A549 treated with CORT108297 at 1 μM for 4 hours (cell line): ENCODE results near the gene ALS2CL. TPM values are rescaled to one million over a fixed set of nuclear protein-coding genes. Genes with fewer than 3 reads are reported as not detected.

ENCODE experiments used
- total RNA-seq: library from RNA; stranded (reverse); fragments of 200-300 nt; extraction: Qiagen RNA extraction; gene quantifications from 5 replicates; pipeline ENCODE4 v1.2.3, GENCODE V29; 2022

The ALS2CL gene, protein sequence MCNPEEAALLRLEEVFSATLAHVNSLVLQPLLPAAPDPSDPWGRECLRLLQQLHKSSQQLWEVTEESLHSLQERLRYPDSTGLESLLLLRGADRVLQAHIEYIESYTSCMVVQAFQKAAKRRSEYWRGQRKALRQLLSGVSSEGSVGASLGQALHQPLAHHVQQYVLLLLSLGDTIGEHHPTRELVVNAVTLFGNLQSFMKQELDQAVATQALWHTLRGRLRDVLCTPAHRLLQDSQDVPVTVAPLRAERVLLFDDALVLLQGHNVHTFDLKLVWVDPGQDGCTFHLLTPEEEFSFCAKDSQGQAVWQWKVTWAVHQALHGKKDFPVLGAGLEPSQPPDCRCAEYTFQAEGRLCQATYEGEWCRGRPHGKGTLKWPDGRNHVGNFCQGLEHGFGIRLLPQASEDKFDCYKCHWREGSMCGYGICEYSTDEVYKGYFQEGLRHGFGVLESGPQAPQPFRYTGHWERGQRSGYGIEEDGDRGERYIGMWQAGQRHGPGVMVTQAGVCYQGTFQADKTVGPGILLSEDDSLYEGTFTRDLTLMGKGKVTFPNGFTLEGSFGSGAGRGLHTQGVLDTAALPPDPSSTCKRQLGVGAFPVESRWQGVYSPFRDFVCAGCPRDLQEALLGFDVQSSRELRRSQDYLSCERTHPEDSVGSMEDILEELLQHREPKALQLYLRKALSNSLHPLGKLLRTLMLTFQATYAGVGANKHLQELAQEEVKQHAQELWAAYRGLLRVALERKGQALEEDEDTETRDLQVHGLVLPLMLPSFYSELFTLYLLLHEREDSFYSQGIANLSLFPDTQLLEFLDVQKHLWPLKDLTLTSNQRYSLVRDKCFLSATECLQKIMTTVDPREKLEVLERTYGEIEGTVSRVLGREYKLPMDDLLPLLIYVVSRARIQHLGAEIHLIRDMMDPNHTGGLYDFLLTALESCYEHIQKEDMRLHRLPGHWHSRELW
- 4.9 to 8.8 TPM (median 8.5 TPM) in 5 replicates for total RNA-seq

DNA sequence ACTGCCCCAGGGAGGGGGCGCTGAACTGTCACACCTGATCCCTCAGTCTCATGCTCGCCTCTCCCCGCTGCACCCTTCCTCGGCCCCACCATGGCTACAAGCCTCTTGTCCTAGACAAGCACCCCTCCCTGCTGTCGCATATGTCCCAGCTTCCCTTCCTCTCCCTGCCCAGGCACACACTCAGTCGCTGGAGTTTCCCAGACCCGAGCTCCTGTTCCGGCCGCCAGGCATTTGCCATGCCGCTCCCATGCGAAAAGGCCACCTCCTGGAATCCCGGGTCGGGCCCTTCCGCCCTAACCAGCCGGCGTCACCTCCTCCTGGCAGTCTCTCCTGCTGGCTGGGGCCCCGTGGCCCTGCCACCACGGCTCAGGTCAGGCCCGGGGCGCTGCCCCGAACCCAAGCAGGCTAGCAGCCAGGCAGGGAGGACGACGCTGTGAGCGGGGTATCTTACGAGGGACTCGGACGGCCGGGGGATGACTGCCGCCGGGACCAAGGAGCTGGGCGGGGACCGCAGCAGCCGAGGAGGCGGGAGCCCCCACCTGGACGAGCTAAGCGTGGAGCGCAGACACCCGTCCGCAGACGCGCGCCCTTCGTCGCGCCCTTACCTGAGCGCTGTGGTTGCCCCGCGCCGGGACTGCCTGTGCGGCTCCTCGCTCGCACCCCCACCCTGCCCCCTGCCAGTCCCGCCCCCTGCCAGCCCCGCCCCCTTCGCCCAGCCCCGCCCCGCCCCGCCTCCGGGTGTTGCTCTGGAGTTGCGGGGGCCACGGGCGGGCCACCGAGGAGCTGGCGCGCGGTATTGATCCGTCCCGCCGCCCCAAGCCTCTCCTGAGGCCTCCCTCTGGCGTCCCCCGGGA, at the start of gene ALS2CL:
Gene ALS2CL, minus strand, starts transcription at position 642 of the 854 bp plus-strand sequence. CDS start 4,239 bp downstream, outside the sequence.

DNA sequence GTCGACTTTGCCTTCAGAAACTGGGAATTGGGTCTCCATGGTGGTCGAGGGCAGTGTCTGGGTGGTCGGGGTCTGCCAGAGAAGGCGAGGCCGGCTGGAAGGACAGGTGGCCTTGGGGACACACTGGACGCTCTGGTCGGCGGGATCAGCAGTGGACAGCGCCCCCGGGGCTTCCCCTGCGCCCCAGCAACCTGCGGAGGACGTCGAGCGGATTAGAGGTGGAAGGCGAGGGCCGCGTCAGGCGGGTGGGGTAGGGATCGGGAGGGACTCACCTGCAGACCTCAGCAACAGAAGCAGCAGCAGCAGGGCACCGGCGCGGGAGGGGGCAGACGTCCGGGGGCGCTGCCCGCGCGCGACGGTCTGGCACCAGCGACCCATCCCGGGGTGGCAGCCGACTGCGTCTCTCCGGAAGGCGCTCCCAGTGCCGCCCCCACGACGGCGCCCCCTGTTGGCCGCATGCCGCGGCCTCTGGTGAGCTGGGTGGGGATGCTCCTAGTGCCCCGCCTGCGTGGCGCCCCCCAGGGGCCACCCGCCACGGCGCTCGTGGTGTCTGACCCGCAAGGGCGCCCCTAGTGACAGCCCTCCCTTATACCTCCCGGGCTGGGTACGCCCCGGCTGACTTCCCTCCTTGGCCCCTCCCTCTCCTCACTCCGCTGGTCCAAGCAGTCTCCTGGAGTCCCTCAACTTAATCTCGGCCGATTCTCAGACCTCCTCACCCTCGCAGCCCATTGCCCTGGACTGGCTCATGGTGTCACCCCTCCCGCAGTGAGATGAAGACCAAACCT, 24.2 kb upstream of the ALS2CL start, which contains the start of gene PRSS50:
Gene PRSS50, minus strand, starts transcription at position 423 of the 785 bp plus-strand sequence. Its CDS starts 45 bp downstream, at position 378.

DNA sequence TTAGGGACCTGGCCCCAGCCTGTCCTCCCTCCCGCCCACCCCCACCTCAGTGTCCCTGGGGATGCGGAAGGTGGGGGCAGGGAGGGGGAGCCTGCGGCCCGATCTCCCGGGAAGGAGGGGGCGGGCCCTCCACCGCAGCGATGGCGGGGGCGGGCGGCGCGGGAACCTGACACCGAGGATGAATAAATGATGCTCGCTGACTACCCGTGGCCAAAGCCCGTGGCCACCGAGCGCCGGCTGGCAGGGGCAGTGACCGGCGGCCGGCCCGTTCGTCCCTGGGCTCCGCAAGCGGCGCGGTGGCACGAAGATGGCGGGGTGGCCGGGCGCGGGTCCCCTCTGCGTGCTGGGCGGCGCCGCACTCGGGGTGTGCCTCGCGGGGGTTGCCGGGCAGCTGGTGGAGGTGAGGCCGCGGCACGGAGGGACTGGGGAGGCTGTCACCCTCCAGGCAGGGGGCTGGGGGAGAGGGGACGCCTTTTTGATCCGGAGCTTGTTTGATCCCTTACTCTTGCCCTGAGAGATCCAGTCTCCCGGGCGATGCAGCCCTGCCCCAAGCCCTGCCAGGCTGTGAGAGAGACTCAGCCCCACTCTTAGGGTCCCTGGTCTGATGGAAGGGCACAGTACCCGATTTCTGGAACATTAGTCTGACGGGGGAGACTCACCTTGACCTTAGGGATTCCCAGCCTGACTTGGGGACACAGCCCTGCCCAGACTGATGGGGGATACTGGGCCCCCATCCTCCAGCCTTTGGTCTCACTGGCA, 7.9 kb upstream of the ALS2CL start, which contains the start of gene TMIE:
Gene TMIE, plus strand, starts transcription at position 212 of the 759 bp plus-strand sequence. Its CDS starts 96 bp downstream, at position 308.

Other genes starting within 250 kb of the ALS2CL start
- gene LTF, start 228.8 kb downstream of the ALS2CL start, total RNA-seq, result 0.15 TPM in 1 of 5 replicates, not detected in the others
- gene RTP3, start 195.7 kb downstream of the ALS2CL start, total RNA-seq, result not detected in 5 replicates
- not detected in 5 replicates for gene LRRC2, start 127.4 kb downstream of the ALS2CL start, total RNA-seq
- gene FAM240A, start 81.2 kb downstream of the ALS2CL start, total RNA-seq, result not detected in 5 replicates
- 0.08 to 0.16 TPM (median 0.14 TPM) in 5 replicates for gene TMIE, start 7.7 kb upstream of the ALS2CL start, total RNA-seq
- not detected in 5 replicates for gene PRSS50, start 24.2 kb upstream of the ALS2CL start, total RNA-seq
- gene MYL3, start 169.8 kb upstream of the ALS2CL start, total RNA-seq, result 0.12 to 0.25 TPM in 2 of 5 replicates, not detected in the others
- 0.51 to 1.1 TPM (median 0.67 TPM) in 5 replicates for gene PTH1R, start 184.0 kb upstream of the ALS2CL start, total RNA-seq